K562 (cell line): Measurements from ENCODE around the gene TBC1D9. TPM values are rescaled to one million over a fixed set of nuclear protein-coding genes. Genes with fewer than 3 reads are reported as not detected.

Experiments
- ATAC-seq: fragments of 200-7000 bp; cut with Tn5 transposase; 3 replicates; pipeline ENCODE4 v1.9.1; 2020; ENCODE audit warnings: moderate library complexity
- BruUV-seq: library from RNA; stranded (reverse); fragments of 400-500 nt; replicated peaks from 2 replicates; lab custom pipeline; 2021; lab: Mats Ljungman, UMichigan
- CTCF ChIA-PET: fragments of 300-600 bp; formaldehyde crosslinking; extraction: SDS; loops from one replicate; lab custom pipeline; 2021; ENCODE audit warnings: low intra/inter-chr PET ratio; lab: Yijun Ruan, JAX
- POLR2A ChIA-PET: fragments of 300-600, 350-650 bp; sonication (Branson Sonifier 250); formaldehyde crosslinking; extraction: SDS; loops from one replicate; lab custom pipeline; 2021; ENCODE audit warnings: antibody characterized with exemption, inconsistent platforms; lab: Yijun Ruan, JAX
- DNase-seq, 4 experiments: peaks; one replicate each; pipeline versions ENCODE4 v3.0.0 to v3.0.0-alpha.2; 2011 to 2018; ENCODE audit warnings: low spot score in 3 of 4, mixed read lengths in 3 of 4; ENCODE audit errors: extremely low read depth in 1 of 4
- FAIRE-seq: peaks from 2 replicates; lab custom pipeline; 2011; peaks lifted over from hg19 to GRCh38; lab: Jason Lieb, UNC
- H2AFZ ChIP-seq: 2 replicates; pipeline ENCODE4 v1.6.0; 2011; ENCODE audit warnings: low read depth, low read length, control low read depth, inconsistent platforms
- H3K27ac ChIP-seq: fragments of 200-600 bp; 3 replicates; pipeline ENCODE4 v1.8.0; 2011; ENCODE audit warnings: low read depth, mild to moderate bottlenecking, control low read depth, inconsistent platforms, low read length, moderate library complexity, mixed read lengths; ENCODE audit errors: extremely low read depth
- H3K27me3 ChIP-seq, 2 experiments: fragments of 300-600 bp in 1 of 2; 2 replicates in 1 of 2; 3 replicates in 1 of 2; pipeline versions ENCODE4 v1.6.0 to v1.8.0; 2011; ENCODE audit warnings: inconsistent platforms in 2 of 2, low read length in 2 of 2, mild to moderate bottlenecking in 1 of 2, mixed read lengths in 1 of 2, moderate library complexity in 1 of 2; ENCODE audit not compliant: control insufficient read depth in 2 of 2, insufficient read depth in 2 of 2
- H3K36me3 ChIP-seq: fragments of 300-600 bp; 3 replicates; pipeline ENCODE4 v1.8.0; 2011; ENCODE audit warnings: mild to moderate bottlenecking, low read length, inconsistent platforms; ENCODE audit not compliant: control insufficient read depth, insufficient read depth
- H3K4me1 ChIP-seq, 2 experiments: fragments of 200-600 bp in 1 of 2; replicated peaks in 1 of 2; 2 replicates in 1 of 2; 3 replicates in 1 of 2; pipeline versions ENCODE4 v1.5.1 to v1.8.0; 2011; ENCODE audit warnings: inconsistent platforms in 2 of 2, low read length in 2 of 2, mild to moderate bottlenecking in 1 of 2, mixed read lengths in 1 of 2, moderate library complexity in 1 of 2; ENCODE audit not compliant: control insufficient read depth in 2 of 2, insufficient read depth in 2 of 2
- H3K4me2 ChIP-seq: 2 replicates; pipeline ENCODE4 v1.6.1; 2011; ENCODE audit warnings: low read length, control low read depth, inconsistent platforms, mixed read lengths; ENCODE audit not compliant: insufficient read depth
- H3K4me3 ChIP-seq: fragments of 200-600 bp; sonication (generic), shearing (Covaris generic); 2 replicates; pipeline ENCODE4 v1.5.1; 2016; ENCODE audit warnings: control low read depth, inconsistent platforms
- H3K79me2 ChIP-seq: fragments of 200-600 bp; 3 replicates; pipeline ENCODE4 v1.8.0; 2011; ENCODE audit warnings: low read length, inconsistent platforms; ENCODE audit not compliant: control insufficient read depth, insufficient read depth
- H3K9ac ChIP-seq, 2 experiments: 2 replicates each; pipeline versions ENCODE4 v1.6.0 to v1.6.1; 2011; ENCODE audit warnings: low read depth in 2 of 2, low read length in 2 of 2, control low read depth in 1 of 2, inconsistent platforms in 1 of 2, mild to moderate bottlenecking in 1 of 2, mixed read lengths in 1 of 2; ENCODE audit not compliant: insufficient read depth in 1 of 2
- H3K9me1 ChIP-seq: one replicate; pipeline ENCODE4 v1.6.0; 2011; ENCODE audit warnings: inconsistent platforms, mild to moderate bottlenecking, low read length, moderate library complexity; ENCODE audit not compliant: control insufficient read depth, insufficient read depth
- H3K9me3 ChIP-seq: replicated peaks from 2 replicates; pipeline ENCODE4 v1.5.1; 2011; ENCODE audit warnings: low read depth, low read length, inconsistent platforms; ENCODE audit not compliant: control insufficient read depth, insufficient read depth
- H4K20me1 ChIP-seq: replicated peaks from 2 replicates; pipeline ENCODE4 v1.6.1; 2011; ENCODE audit warnings: low read length, inconsistent platforms, mixed read lengths; ENCODE audit not compliant: control insufficient read depth, insufficient read depth
- CBFA2T3 ChIP-seq: fragments of 450-650 bp; IDR thresholded peaks from 2 replicates; pipeline ENCODE4 v1.6.1; 2017
- FOXK2 ChIP-seq, 2 experiments: fragments of 450-650 bp; IDR thresholded peaks in 1 of 2; conservative IDR thresholded peaks in 1 of 2; 2 replicates each; pipeline ENCODE4 v1.6.1; 2016; ENCODE audit warnings: low read depth in 2 of 2, mild to moderate bottlenecking in 1 of 2
- RB1 ChIP-seq: fragments of 450-650 bp; IDR thresholded peaks from 2 replicates; pipeline ENCODE4 v1.6.1; 2017; ENCODE audit warnings: low read depth, mild to moderate bottlenecking
- SMARCA5 ChIP-seq: fragments of 450-650 bp; IDR thresholded peaks from 2 replicates; pipeline ENCODE4 v1.6.1; 2016
- TBP ChIP-seq: optimal IDR thresholded peaks from 2 replicates; pipeline ENCODE3; 2011; ENCODE audit warnings: low read depth, low read length, improper control_type of control experiment
- WGBS: fragments of 100-300 bp; shearing (Covaris generic); methylation state at CpG from one replicate; pipeline ENCODE4 v1.1.6; 2016; ENCODE audit warnings: low coverage, mixed read lengths; ENCODE audit not compliant: insufficient coverage; ENCODE audit errors: missing lambda C conversion rate; 5-methylcytosine and 5-hydroxymethylcytosine counted together
- in situ Hi-C: fragments of 300-500 bp; cut with MboI; formaldehyde crosslinking; loops from 4 replicates; pipeline ENCODE4 v1.15.0; 2018; ENCODE audit warnings: inconsistent platforms, mixed read lengths
- intact Hi-C: fragments of 100-400 bp; cut with micrococcal nuclease; formaldehyde crosslinking; loops from 2 replicates; pipeline ENCODE4 v1.14.2; 2022
- polyA plus RNA-seq, 8 experiments: library from polyadenylated mRNA; depleted of rRNA in 4 of 8; stranded (reverse) in 5 of 8; unstranded in 3 of 8; fragments of >200 nt; fragmentation: Nextera tagmentation in 2 of 8; fragmentation: Illumina TruSeq in 1 of 8; extraction: Ambion mirVana in 2 of 8; extraction: Trizol in 1 of 8; gene quantifications; 2 replicates each; pipeline versions ENCODE4 v1.2.1 to v1.2.3, GENCODE V29; 2011 to 2014; ENCODE audit warnings: inconsistent platforms in 1 of 8, missing spikeins in 1 of 8
- total RNA-seq, 7 experiments: library from RNA; depleted of rRNA in 6 of 7; stranded (reverse); fragments of >200 nt in 6 of 7; fragmentation: Illumina TruSeq in 2 of 7; extraction: Trizol in 2 of 7; gene quantifications; 2 replicates each; pipeline versions ENCODE4 v1.2.1 to v1.2.3, GENCODE V29; 2011 to 2021; ENCODE audit warnings: low replicate concordance in 1 of 7
- TF ChIP-seq, protein P1 (sequence below): fragments of 200-400 bp; formaldehyde crosslinking; IDR thresholded peaks from 2 replicates; pipeline ENCODE4 v1.6.1; 2017; ENCODE audit warnings: mild to moderate bottlenecking, low read depth, low read length, moderate library complexity
- TF ChIP-seq, protein P2 (sequence below): fragments of 450-650 bp; IDR thresholded peaks from 2 replicates; pipeline ENCODE4 v1.6.1; 2014; ENCODE audit warnings: low read depth, mild to moderate bottlenecking, moderate library complexity, borderline replicate concordance
- TF ChIP-seq, protein P3 (sequence below): IDR thresholded peaks from 3 replicates; pipeline ENCODE4 v1.6.1; 2011; ENCODE audit warnings: borderline replicate concordance, mild to moderate bottlenecking; ENCODE audit not compliant: insufficient read length, insufficient read depth
- TF ChIP-seq, protein P4 (sequence below): sonication (generic); formaldehyde crosslinking; IDR thresholded peaks from 2 replicates; pipeline ENCODE4 v1.9.0; 2022; ENCODE audit warnings: mild to moderate bottlenecking, missing genetic modification reagents

The TBC1D9 gene
- total and polyA plus RNA-seq, 9 of the 15 experiments (the other 6 are each of a cell fraction or from before 2014, with no cell fraction given), result 0.13 TPM; not detected in 8

DNA sequence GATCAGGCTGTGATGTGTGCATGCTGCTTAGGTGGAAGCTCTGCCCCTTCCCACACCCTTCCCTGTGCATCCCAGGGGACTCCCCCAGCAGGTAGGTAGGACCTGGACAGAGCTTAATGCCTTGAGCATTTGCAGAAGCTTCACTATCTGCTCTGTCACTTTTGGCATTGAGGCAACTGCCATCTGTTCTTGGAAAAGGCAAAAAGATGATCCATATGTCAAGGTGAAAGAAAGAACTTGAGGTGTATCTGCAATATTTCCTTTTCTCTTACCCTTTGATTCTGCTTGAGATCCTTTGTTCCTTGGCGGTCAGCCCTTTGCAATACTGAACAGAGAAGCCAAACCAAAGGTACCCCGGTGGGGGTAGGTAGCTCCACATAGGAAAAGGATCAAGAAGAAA is 37.1 kb upstream of the TBC1D9 start:
- Histone ChIP-seq H3K9me1 (no peaks in the 10 kb centered on the region), H3K4me2 (no peak overlapping the region), H3K79me2 (no peaks in the 10 kb centered on the region), H3K27ac (no peak overlapping the region), H3K4me1 (no peaks in the 10 kb centered on the region), H4K20me1 (no peaks in the 10 kb centered on the region), H3K9me3 (no peaks in the 10 kb centered on the region), H2AFZ (no peak overlapping the region), H3K9ac (no peak overlapping the region), H3K27me3 (no peaks in the 10 kb centered on the region), H3K36me3 (no peaks in the 10 kb centered on the region), H3K4me3 (no peak overlapping the region)
- FAIRE-seq (no peak), DNase-seq (no peak), ATAC-seq (no peak)
- in situ Hi-C loops, result no loop called here
- intact Hi-C loops, result no loop called here
- ChIA-PET CTCF (no interaction called here), POLR2A (no interaction called here)
- no peak for TF ChIP-seq RB1
- TF ChIP-seq, protein P1, sequence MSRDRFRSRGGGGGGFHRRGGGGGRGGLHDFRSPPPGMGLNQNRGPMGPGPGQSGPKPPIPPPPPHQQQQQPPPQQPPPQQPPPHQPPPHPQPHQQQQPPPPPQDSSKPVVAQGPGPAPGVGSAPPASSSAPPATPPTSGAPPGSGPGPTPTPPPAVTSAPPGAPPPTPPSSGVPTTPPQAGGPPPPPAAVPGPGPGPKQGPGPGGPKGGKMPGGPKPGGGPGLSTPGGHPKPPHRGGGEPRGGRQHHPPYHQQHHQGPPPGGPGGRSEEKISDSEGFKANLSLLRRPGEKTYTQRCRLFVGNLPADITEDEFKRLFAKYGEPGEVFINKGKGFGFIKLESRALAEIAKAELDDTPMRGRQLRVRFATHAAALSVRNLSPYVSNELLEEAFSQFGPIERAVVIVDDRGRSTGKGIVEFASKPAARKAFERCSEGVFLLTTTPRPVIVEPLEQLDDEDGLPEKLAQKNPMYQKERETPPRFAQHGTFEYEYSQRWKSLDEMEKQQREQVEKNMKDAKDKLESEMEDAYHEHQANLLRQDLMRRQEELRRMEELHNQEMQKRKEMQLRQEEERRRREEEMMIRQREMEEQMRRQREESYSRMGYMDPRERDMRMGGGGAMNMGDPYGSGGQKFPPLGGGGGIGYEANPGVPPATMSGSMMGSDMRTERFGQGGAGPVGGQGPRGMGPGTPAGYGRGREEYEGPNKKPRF, result no peak
- no peak for TF ChIP-seq CBFA2T3
- no peak for TF ChIP-seq FOXK2 (conservative IDR thresholded peaks at IDR 0.05 in 1 of 2, IDR thresholded peaks at IDR 0.05 in 1 of 2; ENCODE audit: low read depth in 2 of 2)
- TF ChIP-seq, protein P2, sequence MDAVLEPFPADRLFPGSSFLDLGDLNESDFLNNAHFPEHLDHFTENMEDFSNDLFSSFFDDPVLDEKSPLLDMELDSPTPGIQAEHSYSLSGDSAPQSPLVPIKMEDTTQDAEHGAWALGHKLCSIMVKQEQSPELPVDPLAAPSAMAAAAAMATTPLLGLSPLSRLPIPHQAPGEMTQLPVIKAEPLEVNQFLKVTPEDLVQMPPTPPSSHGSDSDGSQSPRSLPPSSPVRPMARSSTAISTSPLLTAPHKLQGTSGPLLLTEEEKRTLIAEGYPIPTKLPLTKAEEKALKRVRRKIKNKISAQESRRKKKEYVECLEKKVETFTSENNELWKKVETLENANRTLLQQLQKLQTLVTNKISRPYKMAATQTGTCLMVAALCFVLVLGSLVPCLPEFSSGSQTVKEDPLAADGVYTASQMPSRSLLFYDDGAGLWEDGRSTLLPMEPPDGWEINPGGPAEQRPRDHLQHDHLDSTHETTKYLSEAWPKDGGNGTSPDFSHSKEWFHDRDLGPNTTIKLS, result no peak
- TF ChIP-seq, protein P3, sequence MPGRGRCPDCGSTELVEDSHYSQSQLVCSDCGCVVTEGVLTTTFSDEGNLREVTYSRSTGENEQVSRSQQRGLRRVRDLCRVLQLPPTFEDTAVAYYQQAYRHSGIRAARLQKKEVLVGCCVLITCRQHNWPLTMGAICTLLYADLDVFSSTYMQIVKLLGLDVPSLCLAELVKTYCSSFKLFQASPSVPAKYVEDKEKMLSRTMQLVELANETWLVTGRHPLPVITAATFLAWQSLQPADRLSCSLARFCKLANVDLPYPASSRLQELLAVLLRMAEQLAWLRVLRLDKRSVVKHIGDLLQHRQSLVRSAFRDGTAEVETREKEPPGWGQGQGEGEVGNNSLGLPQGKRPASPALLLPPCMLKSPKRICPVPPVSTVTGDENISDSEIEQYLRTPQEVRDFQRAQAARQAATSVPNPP, result no peak
- TF ChIP-seq, protein P4, sequence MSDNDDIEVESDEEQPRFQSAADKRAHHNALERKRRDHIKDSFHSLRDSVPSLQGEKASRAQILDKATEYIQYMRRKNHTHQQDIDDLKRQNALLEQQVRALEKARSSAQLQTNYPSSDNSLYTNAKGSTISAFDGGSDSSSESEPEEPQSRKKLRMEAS (CRISPR knock-in tag), result no peak
- TF ChIP-seq SMARCA5, result no peak
- TF ChIP-seq TBP, result no peak
- BruUV-seq, result no TSS peak
- WGBS, result 0% methylated on average over 2 of the region's 2 CpGs
